NCI-H526 (cell line): ENCODE results near the gene EHHADH.

Source experiments
- DNase-seq, 2 experiments: peaks; one replicate each; lab custom pipeline; 2025; lab: John Stamatoyannopoulos, UW

The EHHADH gene

DNA sequence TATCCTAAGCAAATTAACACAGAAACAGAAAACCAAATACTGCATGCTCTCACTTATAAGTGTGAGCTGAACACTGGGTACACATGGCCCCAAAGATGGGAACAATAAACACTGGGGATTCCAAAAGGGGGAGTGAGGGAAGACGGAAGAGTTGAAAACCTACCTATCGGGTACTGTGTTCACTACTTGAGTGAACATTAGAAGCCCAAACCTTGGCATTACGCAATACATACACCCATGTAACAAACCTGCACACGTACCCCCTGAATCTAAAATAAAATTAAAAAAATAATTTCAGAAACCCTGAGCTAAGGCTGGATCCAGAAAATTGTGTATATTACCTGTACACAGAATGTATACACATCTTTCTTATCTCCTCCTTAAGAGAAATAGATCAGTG lies 58.2 kb downstream of the EHHADH start:
- DNase-seq, result peak in 1 of 2 experiments; percentile 22

DNA sequence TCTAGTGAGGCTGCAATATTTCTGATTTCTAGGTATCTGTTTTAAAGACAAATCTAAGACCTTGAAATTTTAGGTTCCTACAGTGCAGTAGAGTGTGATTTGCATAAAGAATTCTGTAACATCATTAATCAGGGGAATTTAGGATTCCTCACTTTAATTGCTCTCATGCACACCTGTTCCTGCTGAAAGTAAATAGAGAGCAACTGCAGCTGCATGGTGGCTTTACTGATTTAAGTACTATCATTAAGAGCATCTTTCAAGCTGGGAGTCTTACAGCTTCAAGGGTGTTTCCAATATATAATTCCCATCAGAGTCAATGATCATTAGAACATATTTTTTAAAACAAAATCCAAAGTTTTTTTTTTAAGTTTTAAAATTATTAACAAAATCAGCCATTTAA lies 65.0 kb downstream of the EHHADH start:
- DNase-seq, result peak in 1 of 2 experiments; percentile 32

DNA sequence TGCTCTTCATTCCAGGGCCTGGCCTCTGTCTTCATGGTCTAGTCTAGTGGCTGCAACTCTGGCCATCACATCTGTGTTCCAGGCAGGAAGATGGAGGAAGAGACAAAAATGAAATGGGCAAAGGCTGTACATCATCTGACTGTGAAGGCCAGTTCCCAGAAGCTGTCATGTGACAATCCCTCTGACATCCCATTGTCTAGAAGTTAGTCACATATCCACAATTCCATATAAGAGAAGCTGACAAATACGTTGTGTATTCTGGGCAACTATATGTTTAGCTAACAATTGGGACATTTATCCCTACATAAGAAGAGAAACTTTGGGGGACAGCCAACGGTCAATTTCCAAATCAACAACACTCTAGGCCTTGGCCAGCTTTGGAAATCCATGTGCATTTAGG lies 66.5 kb downstream of the EHHADH start:
- DNase-seq, result no peak

DNA sequence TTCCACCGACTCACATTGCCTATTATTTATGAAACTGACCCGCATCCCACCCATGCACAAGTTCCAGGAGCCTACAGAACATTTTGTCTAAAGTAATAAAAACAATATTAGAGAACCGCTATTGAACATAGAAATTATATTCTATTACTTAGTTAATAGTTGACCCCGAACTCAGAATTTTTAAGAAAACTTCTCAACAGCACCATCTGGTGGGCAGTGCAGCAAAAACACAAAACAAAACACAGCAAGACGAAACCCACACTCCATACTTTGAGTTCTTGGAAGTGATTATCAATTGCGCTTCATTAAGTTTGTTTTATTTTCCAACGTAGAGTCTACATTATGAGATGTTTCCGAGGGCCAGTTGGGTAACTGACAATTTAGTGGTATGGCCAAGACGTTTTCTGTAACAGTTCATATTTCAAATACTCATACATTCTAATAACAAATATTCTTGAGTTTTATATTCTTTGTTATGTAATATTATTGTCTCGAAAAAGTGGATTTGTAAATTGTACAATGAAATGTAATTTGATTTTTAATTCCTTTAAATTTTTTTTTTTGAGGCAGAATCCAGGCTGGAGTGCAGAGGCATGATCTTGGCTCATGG lies 77.0 kb downstream of the EHHADH start:
- peak; percentile 16 to 66 for DNase-seq

DNA sequence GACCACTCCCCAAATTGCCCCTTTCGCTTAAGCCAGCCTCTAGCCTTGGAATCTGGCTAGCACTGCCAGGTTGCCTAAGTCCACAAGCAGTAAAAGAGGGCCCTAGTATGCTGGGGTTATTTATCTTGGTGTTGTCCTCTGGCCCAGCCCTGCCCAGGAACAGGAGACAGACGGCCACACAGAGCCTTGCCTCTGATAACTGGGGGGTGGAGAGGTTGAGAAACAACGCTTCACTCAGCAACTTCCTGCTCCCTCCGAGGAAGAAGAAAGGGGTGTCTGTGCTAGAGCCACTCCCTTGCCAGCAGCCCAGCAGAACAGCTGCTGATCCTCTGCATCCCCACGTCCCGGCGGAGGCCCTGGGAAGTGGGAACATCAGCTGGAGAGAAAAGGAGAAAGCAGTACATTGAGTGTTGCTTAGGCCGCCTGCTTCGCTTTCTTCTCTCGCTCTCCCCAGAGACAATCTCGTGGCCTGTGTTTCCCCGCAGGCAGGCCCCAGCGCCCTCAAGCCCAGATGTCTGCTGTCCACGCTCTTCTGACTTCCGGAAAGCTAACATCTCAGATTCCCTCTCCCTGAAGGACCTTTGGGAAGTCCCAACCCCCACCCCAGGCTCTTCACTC lies 78.4 kb downstream of the EHHADH start:
- peak; percentile 72 to 85 for DNase-seq

DNA sequence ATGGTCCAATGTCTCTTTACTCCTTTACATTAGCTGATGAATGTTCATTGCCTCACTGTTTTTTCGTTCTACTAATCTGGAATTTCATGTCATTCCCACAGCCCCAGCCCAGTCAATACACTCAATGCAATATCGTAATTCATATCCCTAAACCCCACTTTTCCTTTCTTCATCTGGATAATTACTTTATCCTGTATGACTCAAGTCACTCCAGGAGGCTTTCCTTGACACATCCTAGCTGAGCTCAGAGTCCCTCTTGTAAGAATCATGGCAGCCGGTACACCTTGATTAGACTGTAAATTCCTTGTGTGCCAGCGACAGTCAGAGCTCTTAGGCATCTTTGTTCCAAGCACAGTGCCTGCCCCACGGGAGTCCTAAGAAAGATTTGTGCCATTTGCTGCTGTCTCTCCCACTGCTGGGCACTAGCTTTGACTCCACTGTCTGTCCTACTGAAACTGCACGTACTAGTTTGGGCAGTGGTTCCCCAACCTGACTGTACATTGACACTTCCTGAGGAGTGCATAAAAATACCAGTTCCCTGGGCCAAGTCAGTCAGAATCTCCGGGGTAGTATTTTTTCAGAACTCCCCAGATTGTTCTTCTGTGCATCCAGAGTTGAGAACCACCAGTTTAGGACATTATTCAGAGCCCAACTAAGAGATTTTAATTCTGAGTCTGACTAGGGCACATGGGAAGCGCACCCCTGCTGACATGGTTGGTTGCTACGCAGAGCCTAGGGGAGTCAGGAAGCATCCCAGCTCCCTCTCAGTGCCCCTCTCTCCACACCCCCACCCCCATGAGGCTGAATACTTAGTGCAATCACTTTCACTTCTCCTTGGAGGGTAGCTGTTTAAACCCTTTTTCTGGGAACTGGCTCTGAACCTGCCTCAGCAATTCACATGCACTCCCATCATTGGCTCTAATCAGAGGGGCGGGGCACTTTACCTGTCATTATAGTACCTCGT lies 81.5 kb downstream of the EHHADH start:
- DNase-seq, result no peak

DNA sequence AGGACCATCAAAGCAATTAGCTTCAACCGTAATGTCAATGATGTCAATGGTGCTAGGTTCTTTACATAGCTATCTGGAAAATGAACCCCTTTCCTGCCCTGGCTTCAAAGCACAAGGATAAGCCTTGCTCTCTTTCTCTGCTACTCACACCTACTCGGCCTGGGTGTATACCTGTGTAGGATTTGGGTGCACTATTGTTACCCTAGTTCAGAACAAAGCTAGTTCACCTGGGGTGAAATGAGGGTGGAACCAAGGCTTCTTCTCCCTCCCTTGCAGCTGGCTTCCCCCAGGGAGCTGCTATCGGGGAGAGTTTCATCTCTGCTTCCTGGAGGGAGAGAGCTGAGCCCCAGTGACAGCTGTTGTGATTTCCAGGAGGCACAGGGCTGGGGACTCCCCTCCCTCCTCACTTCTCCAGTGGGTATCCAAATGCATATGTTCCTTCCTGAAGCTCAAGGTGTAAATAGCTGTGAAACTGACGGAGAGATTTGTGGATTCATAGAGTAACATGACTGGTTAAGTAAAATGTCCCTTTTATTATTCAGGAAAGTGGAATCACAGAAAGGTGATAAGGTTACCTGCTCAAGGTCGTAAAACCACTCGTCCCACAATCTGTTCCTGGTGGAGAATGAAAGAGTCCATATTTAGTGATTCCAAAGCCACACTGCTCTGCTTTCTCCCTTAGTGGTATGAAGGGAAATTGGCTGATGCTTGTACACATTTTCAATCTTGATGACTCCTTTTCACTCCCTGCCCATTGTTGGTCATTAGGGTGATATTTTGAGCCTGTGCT lies 89.2 kb downstream of the EHHADH start:
- no peak for DNase-seq

DNA sequence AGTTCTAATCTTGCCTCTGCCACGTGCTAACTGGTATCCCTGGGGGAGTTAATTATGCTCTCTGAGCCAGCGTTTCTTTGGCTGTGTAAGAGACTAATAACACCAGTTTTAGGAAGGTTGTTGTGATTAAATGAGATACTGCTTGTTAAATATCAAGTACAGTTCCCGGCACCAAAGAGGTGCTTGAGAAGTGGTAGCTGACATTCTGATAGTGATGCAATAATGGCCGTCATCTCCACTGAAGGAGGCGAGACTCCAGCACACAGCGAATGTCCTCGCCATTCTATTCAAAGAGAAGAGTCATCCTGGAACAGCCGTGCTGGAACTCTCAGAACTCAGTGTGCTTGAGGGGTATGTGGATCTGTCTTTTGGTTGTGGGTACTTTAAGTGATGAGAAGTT lies 91.2 kb downstream of the EHHADH start:
- DNase-seq, result no peak

DNA sequence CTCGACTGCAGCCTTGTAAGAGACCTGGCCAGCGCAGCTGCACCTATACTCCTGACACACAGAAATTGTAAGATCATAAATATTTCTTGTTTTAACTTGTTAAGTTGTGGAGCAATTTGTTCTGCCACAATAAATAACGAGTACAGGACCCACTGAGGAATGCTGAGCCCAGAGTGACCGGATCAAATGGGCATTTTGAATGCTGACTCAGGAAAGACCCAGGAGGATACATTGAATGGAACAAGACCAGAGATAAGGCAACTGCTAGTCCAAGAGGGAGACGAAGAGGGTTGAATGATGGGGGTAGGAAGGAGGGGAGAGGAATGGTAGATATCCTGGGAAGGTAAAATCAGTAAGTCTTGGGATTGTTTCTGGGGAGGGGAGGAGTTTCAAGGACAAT lies 92.1 kb downstream of the EHHADH start:
- DNase-seq, result no peak

DNA sequence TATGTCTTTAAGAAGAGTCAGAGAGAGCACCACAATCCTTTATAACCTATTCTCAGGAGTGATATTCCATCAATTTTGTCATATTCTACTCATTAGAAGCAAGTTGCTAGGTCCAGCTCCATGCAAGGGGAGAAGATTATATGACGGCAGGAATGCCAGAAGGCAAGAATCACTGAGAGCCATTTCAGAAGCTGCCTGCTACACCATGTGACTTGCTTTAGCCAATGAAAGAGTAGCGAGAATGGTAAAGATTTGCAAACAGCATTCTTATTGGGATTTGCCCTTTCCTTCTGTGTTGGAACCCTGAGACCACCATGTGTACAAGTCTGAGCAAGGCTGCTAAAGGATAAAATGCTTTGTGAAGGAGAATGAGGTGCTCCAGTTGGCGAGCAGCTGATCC lies 96.5 kb downstream of the EHHADH start:
- no peak for DNase-seq

DNA sequence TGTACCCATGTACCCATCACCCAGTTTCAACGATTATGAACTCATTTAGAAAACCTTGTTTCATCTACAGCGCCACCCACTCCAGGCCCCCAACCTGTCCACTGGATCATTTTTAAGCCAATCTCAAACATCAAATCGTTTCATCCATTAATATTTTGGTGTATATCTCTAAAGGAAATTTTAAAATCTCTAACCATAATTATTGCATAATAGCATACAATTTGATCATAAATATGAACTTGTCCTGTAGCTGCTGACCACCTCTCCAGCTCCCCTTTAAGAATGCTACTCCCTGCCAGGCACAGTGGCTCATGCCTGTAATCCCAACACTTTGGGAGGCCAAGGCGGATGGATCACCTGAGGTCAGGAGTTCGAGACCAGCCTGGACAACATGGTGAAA lies 98.2 kb downstream of the EHHADH start:
- no peak for DNase-seq

DNA sequence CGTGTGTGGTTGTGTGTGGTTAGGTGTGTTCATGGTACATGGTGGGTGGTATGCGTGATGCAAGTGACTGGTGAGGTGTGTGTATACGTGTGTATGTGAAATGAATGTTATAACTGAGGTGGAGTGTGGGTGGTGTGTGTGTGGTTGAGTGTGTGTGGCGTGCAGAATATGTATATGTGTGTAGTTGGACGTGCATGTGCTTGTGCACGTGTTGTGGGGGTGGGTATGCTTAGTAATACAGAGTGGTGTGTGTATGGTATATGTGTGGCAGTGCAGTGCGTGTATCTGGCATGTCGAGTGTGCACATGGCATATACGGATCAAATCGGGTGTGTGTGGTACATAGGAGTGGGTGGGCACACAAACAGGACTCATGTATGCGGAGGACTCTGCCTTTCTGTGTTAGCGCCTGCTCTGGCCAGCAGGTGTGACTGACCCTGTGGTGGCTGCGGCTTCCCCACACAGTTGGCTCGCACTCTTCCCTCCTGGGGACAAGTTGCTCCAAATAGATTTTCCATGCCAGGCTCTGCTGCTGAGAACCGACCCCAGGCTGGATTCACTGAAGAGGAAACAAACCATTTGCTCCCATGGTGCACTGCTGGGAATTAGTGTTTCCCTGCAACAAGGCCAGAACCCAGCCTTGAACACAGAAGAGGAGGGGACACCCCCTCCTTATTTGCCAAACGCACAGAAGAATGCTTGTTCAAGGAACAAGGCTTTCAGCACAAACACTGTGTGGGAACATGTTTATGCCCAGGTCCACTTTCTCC lies 99.8 kb downstream of the EHHADH start:
- peak in 1 of 2 experiments; percentile 24 for DNase-seq

DNA sequence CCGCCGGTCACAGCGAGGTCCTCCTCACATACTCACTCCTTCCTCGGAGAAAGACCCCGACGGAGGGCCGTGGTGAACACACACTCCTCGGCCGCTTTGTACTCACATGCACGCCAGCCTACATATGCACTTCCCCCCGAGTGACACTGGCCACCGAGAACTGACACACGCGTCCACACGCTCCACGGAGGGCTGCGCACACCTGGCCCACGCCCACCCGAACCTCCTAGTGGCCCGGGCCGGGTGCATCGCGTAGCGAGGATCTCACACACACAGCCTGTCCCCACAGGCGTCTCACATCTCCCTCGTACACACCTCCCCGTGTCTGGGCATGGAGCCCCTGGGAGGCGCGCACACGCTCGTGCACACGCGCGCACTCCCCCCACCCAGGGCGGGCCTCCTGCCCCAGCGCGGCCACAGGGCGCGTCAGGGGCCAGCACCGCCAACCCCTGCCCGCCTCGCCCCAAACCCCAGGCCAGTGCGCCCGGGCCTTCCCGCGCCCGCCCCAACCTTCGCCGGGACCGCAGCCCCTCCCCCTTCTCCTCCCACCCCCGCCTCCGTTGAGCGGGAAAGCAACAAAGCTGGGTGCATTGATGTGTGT lies 100.6 kb downstream of the EHHADH start:
- DNase-seq, result peak; percentile 50 to 67

DNA sequence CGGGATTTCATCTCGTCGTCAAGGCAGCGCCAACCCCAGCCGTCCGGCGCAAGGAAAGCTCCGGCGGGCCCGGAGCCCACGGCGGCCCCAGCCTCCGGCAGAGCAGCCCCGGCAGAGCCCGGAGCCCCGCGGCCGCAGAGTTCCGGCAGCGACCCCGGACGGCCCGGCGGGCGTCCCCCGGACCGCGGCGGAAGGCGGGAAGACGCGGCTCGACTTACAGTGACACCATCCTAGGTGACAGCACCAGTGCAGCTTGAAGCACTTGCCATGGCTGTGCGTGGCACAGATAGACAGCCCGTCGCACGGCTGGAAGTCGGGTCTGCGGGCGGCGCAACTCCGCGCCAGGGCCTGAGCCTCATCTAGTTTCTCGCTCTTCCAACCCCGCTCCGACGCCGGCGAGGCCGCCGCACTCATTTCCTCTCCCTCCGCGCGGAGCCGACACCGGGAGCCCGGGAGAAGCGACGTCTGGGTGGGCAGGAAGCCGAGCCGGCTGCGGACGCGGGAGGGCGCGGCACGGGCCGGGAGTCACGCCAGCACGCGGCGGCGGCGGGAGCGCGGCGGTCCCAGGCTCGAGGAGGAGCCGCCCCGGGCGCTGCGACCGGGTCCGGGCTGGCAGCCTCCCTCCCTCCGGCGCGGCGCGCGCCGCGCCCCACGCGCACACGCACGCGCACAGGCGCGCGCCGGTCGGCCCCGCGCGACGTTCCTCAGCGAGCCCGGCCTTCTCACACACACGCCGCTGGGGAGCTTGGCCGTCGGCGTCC lies 101.3 kb downstream of the EHHADH start, which contains the start of gene C3orf70:
Gene C3orf70, minus strand, starts transcription at position 651 of the 761 bp plus-strand sequence. Its CDS starts 237 bp downstream, at position 414.
- DNase-seq, result peak; percentile 58 to 89

DNA sequence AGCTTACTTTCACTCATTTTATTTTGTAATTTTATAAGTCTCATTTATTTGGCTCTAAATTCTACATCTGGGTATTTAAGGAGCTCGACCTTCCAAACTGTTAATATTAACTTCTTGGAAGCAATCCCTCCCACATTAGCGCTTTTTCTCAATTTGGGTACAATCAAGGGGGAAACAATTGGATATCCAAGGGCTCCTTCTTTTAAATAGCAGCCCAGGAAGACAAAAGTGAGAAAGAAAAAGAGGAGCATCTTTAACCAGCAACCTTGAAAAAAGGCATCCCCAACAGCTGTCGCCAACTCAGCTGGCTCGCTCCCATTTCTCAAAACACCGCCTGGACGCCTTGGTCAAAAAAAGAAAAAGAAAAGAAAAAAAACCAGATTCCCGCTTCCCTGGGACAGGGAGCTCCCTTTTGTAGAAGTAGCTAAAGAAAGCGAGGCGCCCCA lies 101.9 kb downstream of the EHHADH start:
- peak in 1 of 2 experiments; percentile 50 for DNase-seq

DNA sequence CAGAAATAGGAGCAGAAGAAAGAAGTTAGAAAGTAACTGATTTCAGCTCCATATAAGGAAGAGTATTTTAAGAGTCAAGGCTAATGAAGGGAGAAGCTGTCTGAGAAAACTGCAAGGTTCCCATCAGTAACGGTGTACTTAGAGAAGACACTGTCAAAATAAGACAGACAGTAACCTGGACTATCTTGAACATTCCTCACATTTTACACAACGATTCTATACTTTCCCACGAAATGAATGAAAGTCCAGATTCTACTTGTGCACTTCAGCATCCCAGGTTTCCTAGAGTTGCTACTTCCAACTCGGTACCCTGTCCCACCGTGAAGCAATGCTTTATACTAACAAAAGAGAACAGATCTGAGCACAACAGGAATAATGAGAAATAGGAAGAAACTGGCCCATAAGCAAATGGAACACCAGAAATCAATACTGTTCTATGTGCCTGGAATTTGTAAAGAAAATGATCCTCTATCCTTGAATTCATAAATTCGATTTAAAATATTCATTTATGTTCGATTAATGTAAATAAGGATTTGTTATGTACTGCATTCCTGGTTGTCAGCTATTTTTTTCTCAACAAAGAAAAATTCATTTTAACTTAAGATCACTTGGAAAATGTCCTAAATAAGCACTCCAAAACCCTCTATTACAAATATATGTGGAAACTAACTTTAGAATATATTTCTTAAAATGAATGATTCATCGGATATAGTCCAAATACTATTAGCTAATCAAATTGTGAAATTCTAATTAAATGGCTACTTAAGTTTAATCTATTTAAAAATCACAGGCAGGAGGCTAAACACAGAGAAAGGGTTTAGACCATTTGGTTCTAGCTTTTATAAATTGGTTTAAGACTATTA lies 102.5 kb downstream of the EHHADH start:
- peak in 1 of 2 experiments; percentile 5 for DNase-seq

DNA sequence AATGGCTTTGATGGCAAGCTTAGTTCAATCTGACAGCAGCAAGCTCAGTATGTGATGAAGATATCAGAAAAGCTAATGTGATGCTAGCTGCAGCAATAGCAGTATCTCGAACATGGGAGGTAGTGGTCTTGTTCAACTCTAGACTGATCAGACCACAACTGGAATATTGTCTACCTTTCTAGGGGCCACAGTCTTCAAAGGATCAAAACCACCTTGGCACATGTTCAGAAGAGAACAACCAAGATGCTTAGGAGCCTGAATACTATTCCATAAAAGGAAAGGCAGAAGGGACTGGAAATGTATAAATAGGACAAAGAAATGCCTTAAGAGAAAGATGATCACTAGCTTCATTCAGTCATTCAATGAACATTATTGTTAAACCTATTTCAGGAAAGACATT lies 103.3 kb downstream of the EHHADH start:
- DNase-seq, result no peak

DNA sequence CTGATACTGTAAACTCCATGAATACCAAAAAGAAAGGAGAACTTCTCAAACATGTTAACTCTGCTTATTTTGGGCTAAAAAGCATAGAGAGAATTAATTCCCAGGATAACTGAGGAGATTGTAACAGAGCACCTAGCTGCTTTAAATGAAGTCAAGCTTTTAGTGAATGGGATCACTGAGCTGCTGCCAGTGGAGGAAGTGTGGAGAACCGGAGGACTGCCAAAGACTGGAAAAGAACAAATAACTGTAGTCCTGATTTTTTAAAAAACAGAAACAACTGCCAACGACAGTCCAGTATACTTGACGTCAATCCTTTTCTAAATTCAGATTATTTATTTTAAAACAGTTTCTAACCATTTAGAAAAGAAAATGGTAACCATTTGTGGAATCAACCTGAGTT lies 104.3 kb downstream of the EHHADH start:
- DNase-seq, result no peak

DNA sequence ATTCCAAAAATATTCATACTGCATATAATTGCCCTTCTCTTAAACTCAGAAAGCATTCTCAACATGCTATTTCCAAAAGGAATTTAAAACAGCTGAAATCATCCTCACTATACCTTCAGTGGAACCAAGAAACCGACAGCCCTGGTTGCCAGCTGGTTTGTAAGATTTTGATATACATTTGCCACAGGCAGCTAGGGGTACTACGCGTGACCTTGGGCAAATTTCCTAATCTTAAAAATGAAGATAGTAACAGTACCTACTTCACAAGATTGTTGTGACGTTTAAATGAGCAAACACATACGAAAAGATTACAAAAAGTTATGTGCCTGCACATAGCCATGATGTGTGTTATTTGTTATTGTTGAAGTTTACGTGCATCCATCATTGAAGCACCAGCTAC lies 108.3 kb downstream of the EHHADH start:
- no peak for DNase-seq
